AG04449 (cell line): Measurements from ENCODE around the gene CRB2.

ENCODE experiments used
- CTCF ChIA-PET: fragments of 350-600 bp; formaldehyde crosslinking; extraction: SDS; loops from one replicate; lab custom pipeline; 2021; ENCODE audit warnings: antibody characterized with exemption; lab: Yijun Ruan, JAX
- POLR2A ChIA-PET: fragments of 400-600, 350-600 bp; formaldehyde crosslinking; extraction: SDS; loops from one replicate; lab custom pipeline; 2020; ENCODE audit warnings: antibody characterized with exemption, inconsistent platforms; lab: Yijun Ruan, JAX
- DNase-seq: peaks from one replicate; pipeline ENCODE4 v3.0.0-alpha.2; 2010; ENCODE audit warnings: low read depth, low spot score
- H3K4me3 ChIP-seq: 2 replicates; pipeline ENCODE4 v1.5.1; 2011; ENCODE audit warnings: low read depth, mild to moderate bottlenecking, control low read depth, low read length
- TF ChIP-seq, protein P1 (sequence below): IDR thresholded peaks from one replicate; pipeline ENCODE4 v1.5.1; 2011; ENCODE audit warnings: mild to moderate bottlenecking, moderate library complexity, low read length, control low read depth, inconsistent platforms; ENCODE audit not compliant: insufficient read depth; ENCODE audit errors: missing control alignments

The CRB2 gene

DNA sequence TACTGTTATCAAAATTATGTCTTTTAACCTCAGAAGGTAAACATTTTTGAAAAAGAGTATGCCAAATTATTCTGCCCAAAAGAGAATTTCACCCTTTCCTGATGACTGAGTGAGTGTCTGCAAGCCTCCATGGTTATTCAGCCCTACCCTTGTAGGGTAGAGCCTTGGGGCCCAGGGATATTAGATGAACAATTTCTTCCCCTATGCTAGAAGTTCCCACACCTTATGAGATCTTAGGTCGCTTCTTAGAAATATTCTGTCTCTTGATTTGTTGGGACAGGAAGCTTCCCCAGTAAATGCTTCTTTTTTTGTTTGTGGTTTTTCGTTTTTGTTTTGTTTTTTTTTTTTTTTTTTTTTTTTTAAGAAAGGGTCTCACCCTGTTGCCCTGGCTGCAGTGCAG is 3.1 kb downstream of the CRB2 start:
- DNase-seq: no peak
- no peak overlapping the region for H3K4me3 ChIP-seq
- ChIA-PET POLR2A (no interaction called here), CTCF (interaction anchor here (1.6 to 7.6 kb wide), 3 partner anchors 9 to 29 kb away, joined by 4 to 63 read pairs (median 15); no protein-coding TSS in a partner anchor)
- TF ChIP-seq, protein P1, sequence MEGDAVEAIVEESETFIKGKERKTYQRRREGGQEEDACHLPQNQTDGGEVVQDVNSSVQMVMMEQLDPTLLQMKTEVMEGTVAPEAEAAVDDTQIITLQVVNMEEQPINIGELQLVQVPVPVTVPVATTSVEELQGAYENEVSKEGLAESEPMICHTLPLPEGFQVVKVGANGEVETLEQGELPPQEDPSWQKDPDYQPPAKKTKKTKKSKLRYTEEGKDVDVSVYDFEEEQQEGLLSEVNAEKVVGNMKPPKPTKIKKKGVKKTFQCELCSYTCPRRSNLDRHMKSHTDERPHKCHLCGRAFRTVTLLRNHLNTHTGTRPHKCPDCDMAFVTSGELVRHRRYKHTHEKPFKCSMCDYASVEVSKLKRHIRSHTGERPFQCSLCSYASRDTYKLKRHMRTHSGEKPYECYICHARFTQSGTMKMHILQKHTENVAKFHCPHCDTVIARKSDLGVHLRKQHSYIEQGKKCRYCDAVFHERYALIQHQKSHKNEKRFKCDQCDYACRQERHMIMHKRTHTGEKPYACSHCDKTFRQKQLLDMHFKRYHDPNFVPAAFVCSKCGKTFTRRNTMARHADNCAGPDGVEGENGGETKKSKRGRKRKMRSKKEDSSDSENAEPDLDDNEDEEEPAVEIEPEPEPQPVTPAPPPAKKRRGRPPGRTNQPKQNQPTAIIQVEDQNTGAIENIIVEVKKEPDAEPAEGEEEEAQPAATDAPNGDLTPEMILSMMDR: no peak

DNA sequence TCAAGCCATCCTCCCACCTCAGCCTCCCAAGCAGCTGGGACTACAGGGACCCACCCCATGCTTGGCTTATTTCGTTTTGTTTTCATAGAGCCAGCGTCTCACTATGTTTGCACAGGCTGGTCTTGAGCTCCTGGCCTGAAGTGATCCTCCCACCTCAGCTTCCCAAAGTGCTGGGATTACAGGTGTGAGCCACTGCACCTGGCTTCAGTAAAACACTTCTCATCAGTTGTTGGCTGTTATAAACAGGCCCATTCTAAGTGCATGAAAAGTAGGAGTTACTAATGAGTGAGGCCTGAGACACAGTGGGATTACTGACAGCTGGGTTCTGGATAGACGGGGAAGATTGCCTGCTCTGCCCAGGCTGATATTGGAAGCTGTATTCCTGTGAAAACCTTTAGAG is 3.5 kb downstream of the CRB2 start:
- POLR2A ChIA-PET: no interaction called here
- DNase-seq: no peak
- TF ChIP-seq, protein P1: no peak
- CTCF ChIA-PET: interaction anchor here (1.3 to 7.6 kb wide), 4 partner anchors 9 to 258 kb away, joined by 3 to 63 read pairs (median 10); no protein-coding TSS in a partner anchor
- H3K4me3 ChIP-seq: no peak overlapping the region

DNA sequence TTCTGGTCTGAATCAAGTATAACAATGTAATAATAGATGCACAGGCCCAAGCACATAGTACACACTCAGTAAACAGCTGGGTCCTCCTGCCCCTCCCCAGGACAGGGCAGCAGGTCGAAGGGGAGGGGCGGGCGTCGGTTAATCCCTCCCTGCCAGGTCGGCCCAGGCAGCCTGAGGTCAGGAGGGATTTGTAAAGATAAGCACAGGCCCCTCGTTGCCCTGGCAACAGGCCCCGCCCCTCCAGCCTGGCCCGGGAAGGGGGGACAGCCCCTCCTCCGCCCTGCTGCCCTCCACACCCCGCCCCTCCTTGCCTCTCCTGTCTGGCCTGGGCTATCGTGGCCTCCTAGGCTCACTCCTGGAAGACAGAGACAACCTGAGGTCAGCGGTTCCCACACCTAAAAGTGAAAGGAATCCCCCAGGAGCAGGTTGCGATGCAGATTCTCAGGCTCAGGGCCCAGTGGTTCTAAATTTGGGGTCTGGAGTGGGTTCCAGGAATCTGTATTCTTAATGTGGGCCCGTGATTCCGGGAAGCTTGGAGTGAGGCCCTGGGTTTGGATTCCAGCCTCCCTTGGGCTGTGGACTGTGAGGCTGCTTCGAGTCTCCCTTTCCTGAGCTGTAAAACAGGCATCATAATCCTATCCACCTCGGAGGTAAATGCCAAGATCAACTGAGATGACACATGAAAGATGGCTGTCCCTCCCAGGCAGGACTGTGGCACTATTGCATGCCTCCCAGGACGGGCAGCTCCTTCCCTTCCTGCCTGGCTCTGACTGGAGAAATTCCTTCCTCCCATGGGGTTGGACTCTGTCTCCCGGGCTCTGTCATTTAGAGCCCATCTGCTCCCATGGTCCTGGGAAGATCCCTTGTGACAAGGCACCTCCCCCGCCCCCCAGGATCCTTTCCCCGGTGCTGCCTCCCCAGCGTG is 4.4 kb downstream of the CRB2 start:
- ChIA-PET POLR2A (no interaction called here), CTCF (interaction anchor here (1.3 to 7.6 kb wide), 4 partner anchors 10 to 259 kb away, joined by 3 to 63 read pairs (median 10); no protein-coding TSS in a partner anchor)
- TF ChIP-seq, protein P1: no peak
- H3K4me3 ChIP-seq: no peak overlapping the region
- DNase-seq: no peak

DNA sequence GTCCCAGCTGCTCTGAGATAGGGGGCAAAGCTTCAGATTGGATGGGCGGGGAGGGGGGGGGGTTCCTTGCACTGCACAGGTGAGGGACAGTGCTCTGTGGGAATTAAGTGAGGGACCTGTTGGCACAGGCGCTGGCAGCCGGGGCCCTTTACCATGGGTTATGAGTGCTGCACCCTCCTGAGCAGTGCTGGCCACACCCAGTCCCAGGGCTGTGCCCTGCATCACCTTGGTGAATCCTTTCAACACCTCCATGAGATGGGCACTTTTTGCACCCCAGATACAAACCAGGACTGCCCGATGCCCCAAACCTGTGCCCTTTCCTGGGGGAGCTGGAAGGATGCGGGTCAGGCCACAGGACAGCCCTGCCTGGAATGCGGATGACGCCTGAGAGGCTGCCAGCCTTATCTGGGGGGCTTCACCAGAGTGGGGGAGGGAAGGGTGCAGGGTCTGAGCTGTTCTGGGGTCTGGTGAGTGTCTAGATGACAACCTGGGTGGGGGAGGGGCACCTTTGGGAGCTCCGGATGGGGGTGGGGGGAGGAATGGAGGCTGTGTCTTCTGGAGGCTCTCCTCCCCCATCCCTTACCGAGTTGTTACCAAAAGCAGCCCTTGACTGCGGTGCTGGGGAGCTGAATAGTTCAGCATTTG is 5.2 kb downstream of the CRB2 start:
- H3K4me3 ChIP-seq: no peak overlapping the region
- no peak for DNase-seq
- TF ChIP-seq, protein P1: no peak
- ChIA-PET POLR2A (no interaction called here), CTCF (interaction anchor here (0.8 to 7.6 kb wide), 6 partner anchors 10 to 25 kb away, joined by 3 to 63 read pairs (median 4); no protein-coding TSS in a partner anchor)

DNA sequence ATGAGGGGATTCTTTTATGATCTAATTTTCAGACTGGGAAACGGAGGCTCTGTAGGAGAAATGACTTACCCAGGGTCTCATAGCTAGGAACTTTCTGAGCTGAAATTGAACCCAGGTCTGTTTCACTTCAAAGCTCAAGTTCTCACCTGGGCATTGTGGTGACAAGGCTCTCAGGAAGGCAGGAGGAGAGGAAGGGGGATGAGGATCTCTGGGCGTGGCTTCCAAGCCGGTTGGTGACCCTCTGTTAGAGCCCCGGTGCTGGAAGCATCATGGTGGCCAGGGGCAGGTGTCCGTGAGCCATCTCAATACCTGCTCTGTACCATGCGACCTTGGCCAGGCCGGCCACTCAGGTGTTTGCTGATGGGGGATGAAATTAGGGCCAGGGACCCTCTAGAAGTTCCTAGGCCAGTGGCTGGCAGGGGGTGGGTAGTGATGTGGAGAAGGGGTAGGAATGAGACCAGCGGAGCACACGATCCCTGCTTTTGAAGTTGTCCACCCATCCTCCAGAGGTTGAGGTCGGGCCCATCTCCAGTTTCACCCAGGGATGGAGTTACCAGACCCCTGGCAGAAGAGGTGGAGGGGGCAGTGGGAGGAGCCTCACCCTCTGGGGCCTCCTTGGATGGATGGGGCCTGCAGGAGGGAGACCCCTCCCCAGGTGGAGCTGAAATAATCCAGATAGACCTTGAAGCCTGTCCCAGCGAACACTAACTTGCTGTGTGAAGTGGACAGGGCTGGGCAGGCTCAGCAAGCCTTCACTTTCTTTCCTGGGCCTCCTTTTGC is 5.9 kb downstream of the CRB2 start:
- DNase-seq: no peak
- ChIA-PET CTCF (interaction anchor here (0.8 to 7.6 kb wide), 5 partner anchors 9 to 24 kb away, joined by 3 to 63 read pairs (median 4); no protein-coding TSS in a partner anchor), POLR2A (no interaction called here)
- TF ChIP-seq, protein P1: no peak
- no peak overlapping the region for H3K4me3 ChIP-seq
